Liver (tissue), 9 donors: Measurements from ENCODE around the gene ZNF687. TPM values are rescaled to one million over a fixed set of nuclear protein-coding genes. Genes with fewer than 3 reads are reported as not detected.

Source experiments
- DNase-seq: peaks from one replicate; pipeline ENCODE4 v3.0.0-alpha.2; 2017; ENCODE audit warnings: low spot score
- H3K27ac ChIP-seq, 2 donors: one replicate each; pipeline ENCODE4 v1.7.0; 2013; ENCODE audit warnings: inconsistent platforms in 2 of 2, low read length in 2 of 2, control low read depth in 1 of 2, low read depth in 1 of 2, mild to moderate bottlenecking in 1 of 2
- H3K27me3 ChIP-seq, 4 donors: one replicate each; pipeline versions ENCODE4 v1.6.1 to v1.7.0; 2013; ENCODE audit warnings: low read length in 3 of 4, inconsistent platforms in 1 of 4, mild to moderate bottlenecking in 1 of 4, moderate library complexity in 1 of 4; ENCODE audit not compliant: control insufficient read depth in 4 of 4, insufficient read depth in 4 of 4
- H3K36me3 ChIP-seq, 4 donors: one replicate each; pipeline versions ENCODE4 v1.6.1 to v1.7.0; 2013; ENCODE audit warnings: low read length in 3 of 4, mild to moderate bottlenecking in 3 of 4, low read depth in 1 of 4, moderate library complexity in 1 of 4; ENCODE audit not compliant: control insufficient read depth in 4 of 4, insufficient read depth in 3 of 4
- H3K4me1 ChIP-seq, 4 donors: one replicate each; pipeline versions ENCODE4 v1.6.1 to v1.7.0; 2013; ENCODE audit warnings: low read length in 3 of 4, mild to moderate bottlenecking in 3 of 4, moderate library complexity in 1 of 4; ENCODE audit not compliant: control insufficient read depth in 4 of 4, insufficient read depth in 4 of 4
- H3K4me3 ChIP-seq, 3 donors: one replicate each; pipeline versions ENCODE4 v1.6.1 to v1.7.0; 2013; ENCODE audit warnings: low read length in 3 of 3, control low read depth in 1 of 3, low read depth in 1 of 3, mild to moderate bottlenecking in 1 of 3
- H3K9ac ChIP-seq, 2 donors: one replicate each; pipeline ENCODE4 v1.7.0; 2013; ENCODE audit warnings: low read length in 2 of 2, mild to moderate bottlenecking in 2 of 2, moderate library complexity in 2 of 2, control low read depth in 1 of 2, low read depth in 1 of 2
- H3K9me3 ChIP-seq, 4 donors: one replicate each; pipeline versions ENCODE4 v1.6.1 to v1.7.0; 2013; ENCODE audit warnings: low read length in 3 of 4; ENCODE audit not compliant: control insufficient read depth in 4 of 4
- EGR1 ChIP-seq, 2 donors: IDR thresholded peaks; 2 replicates each; pipeline ENCODE4 v1.6.1; 2016 to 2018; ENCODE audit warnings: antibody characterized with exemption in 2 of 2, low read depth in 2 of 2
- FOXA1 ChIP-seq: IDR thresholded peaks from 2 replicates; pipeline ENCODE4 v1.6.1; 2016; ENCODE audit warnings: antibody characterized with exemption
- FOXA2 ChIP-seq: IDR thresholded peaks from 2 replicates; pipeline ENCODE4 v1.6.1; 2016; ENCODE audit warnings: antibody characterized with exemption
- GABPA ChIP-seq, 2 donors: IDR thresholded peaks in 1 of 2; conservative IDR thresholded peaks in 1 of 2; 2 replicates each; pipeline ENCODE4 v1.6.1; 2016; ENCODE audit warnings: antibody characterized with exemption in 2 of 2, mild to moderate bottlenecking in 1 of 2, moderate library complexity in 1 of 2
- HNF4A ChIP-seq, 2 donors: conservative IDR thresholded peaks; 2 replicates each; pipeline ENCODE4 v1.6.1; 2016; ENCODE audit warnings: antibody characterized with exemption in 2 of 2, mild to moderate bottlenecking in 2 of 2
- HNF4G ChIP-seq: IDR thresholded peaks from 2 replicates; pipeline ENCODE4 v1.6.1; 2016; ENCODE audit warnings: antibody characterized with exemption
- JUND ChIP-seq, 2 donors: IDR thresholded peaks; 2 replicates each; pipeline ENCODE4 v1.6.1; 2016; ENCODE audit warnings: antibody characterized with exemption in 2 of 2
- NR2F2 ChIP-seq: IDR thresholded peaks from 2 replicates; pipeline ENCODE4 v1.6.1; 2016; ENCODE audit warnings: antibody characterized with exemption
- RAD21 ChIP-seq, 2 donors: IDR thresholded peaks; 2 replicates each; pipeline ENCODE4 v1.6.1; 2016; ENCODE audit warnings: antibody characterized with exemption in 2 of 2, mild to moderate bottlenecking in 2 of 2
- RXRA ChIP-seq, 2 donors: IDR thresholded peaks; 2 replicates each; pipeline ENCODE4 v1.6.1; 2017 to 2018; ENCODE audit warnings: antibody characterized with exemption in 2 of 2, mild to moderate bottlenecking in 1 of 2
- SP1 ChIP-seq: IDR thresholded peaks from 2 replicates; pipeline ENCODE4 v1.6.1; 2018; ENCODE audit warnings: antibody characterized with exemption, mild to moderate bottlenecking
- TAF1 ChIP-seq: conservative IDR thresholded peaks from 2 replicates; pipeline ENCODE4 v1.6.1; 2016; ENCODE audit warnings: antibody characterized with exemption, mild to moderate bottlenecking
- YY1 ChIP-seq: IDR thresholded peaks from 2 replicates; pipeline ENCODE4 v1.6.1; 2016; ENCODE audit warnings: antibody characterized with exemption, mild to moderate bottlenecking
- WGBS: extraction: QIAGEN DNeasy Blood & Tissue Kit; methylation state at CpG from one replicate; pipeline ENCODE4 v1.1.7; 2013; 5-methylcytosine and 5-hydroxymethylcytosine counted together
- polyA plus RNA-seq, 2 donors: library from polyadenylated mRNA; stranded (reverse) in 1 of 2; unstranded in 1 of 2; fragments of 200-250 nt in 1 of 2; fragments of >200 nt in 1 of 2; fragmentation: Nextera tagmentation in 1 of 2; extraction: Ambion mirVana in 1 of 2; gene quantifications; one replicate each; pipeline versions ENCODE4 v1.2.1 to v1.2.3, GENCODE V29; 2013 to 2015
- total RNA-seq, 2 donors: library from RNA; depleted of rRNA; stranded (reverse); fragments of >200 nt; gene quantifications; one replicate each; pipeline ENCODE4 v1.2.3, GENCODE V29; 2014
- TF ChIP-seq, protein P1 (sequence below): IDR thresholded peaks from 2 replicates; pipeline ENCODE4 v1.6.1; 2016; ENCODE audit warnings: antibody characterized with exemption, mild to moderate bottlenecking
- TF ChIP-seq, protein P2 (sequence below): fragments of 150-350 bp; IDR thresholded peaks from 2 replicates; pipeline ENCODE4 v1.5.1; 2017; ENCODE audit warnings: improper control_type of control experiment, low read depth, low read length; ENCODE audit not compliant: missing input control
- TF ChIP-seq, protein P3 (sequence below): IDR thresholded peaks from 2 replicates; pipeline ENCODE4 v1.6.1; 2016; ENCODE audit warnings: antibody characterized with exemption
- TF ChIP-seq, protein P4 (sequence below): IDR thresholded peaks from 2 replicates; pipeline ENCODE4 v1.6.1; 2016; ENCODE audit warnings: antibody characterized with exemption
- TF ChIP-seq, protein P5 (sequence below): IDR thresholded peaks from 2 replicates; pipeline ENCODE4 v1.6.1; 2016; ENCODE audit warnings: antibody characterized with exemption
- donor health status: healthy.
- donor health status: healthy.
- donor health status: healthy.
- donor health status: healthy.
- donor health status: healthy.

Gene ZNF687
- total and polyA plus RNA-seq, 4 donors, result 2.7 to 9.7 (median 7.9) TPM

DNA sequence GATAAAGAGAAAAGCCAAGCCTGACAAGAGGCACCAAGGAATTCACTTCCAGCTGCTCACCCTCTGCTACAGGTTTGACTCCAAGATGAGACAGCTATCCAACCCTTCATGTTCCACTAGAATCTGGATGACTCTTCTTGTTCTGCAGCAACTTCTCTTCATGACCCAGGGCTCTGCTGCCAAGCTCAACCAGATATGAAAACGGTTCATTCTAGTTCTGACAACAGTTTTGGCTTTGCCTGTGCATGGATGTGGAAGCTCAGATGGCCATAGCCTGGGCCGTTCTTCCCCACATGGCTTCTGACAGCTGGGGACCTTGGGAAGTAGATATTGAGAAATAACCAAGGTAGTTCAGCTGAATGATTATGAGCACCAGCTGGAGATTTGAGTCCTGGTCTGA lies 31.4 kb downstream of the ZNF687 start:
- Histone ChIP-seq H3K4me1 (peaks cover 32 to 52% (median 46%) of the 10 kb centered on the region in 4 donors), H3K9ac (no peak overlapping the region), H3K27ac (peak overlapping the region; percentile 53 to 57), H3K9me3 (no peaks in the 10 kb centered on the region), H3K4me3 (no peak overlapping the region), H3K27me3 (no peaks in the 10 kb centered on the region), H3K36me3 (peaks cover 0 to 16% (median 12%) of the 10 kb centered on the region in 4 donors)
- TF ChIP-seq, protein P1, sequence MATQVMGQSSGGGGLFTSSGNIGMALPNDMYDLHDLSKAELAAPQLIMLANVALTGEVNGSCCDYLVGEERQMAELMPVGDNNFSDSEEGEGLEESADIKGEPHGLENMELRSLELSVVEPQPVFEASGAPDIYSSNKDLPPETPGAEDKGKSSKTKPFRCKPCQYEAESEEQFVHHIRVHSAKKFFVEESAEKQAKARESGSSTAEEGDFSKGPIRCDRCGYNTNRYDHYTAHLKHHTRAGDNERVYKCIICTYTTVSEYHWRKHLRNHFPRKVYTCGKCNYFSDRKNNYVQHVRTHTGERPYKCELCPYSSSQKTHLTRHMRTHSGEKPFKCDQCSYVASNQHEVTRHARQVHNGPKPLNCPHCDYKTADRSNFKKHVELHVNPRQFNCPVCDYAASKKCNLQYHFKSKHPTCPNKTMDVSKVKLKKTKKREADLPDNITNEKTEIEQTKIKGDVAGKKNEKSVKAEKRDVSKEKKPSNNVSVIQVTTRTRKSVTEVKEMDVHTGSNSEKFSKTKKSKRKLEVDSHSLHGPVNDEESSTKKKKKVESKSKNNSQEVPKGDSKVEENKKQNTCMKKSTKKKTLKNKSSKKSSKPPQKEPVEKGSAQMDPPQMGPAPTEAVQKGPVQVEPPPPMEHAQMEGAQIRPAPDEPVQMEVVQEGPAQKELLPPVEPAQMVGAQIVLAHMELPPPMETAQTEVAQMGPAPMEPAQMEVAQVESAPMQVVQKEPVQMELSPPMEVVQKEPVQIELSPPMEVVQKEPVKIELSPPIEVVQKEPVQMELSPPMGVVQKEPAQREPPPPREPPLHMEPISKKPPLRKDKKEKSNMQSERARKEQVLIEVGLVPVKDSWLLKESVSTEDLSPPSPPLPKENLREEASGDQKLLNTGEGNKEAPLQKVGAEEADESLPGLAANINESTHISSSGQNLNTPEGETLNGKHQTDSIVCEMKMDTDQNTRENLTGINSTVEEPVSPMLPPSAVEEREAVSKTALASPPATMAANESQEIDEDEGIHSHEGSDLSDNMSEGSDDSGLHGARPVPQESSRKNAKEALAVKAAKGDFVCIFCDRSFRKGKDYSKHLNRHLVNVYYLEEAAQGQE, result no peak
- TF ChIP-seq FOXA2 (no peak), GABPA (IDR thresholded peaks at IDR 0.05 in 1 of 2, conservative IDR thresholded peaks at IDR 0.05 in 1 of 2) (no peak), NR2F2 (no peak), YY1 (no peak), FOXA1 (no peak), HNF4G (no peak), HNF4A (conservative IDR thresholded peaks at IDR 0.05) (no peak), JUND (IDR thresholded peaks at IDR 0.05) (no peak)
- 61% methylated on average over 2 of the region's 2 CpGs for WGBS
- no peak for DNase-seq

DNA sequence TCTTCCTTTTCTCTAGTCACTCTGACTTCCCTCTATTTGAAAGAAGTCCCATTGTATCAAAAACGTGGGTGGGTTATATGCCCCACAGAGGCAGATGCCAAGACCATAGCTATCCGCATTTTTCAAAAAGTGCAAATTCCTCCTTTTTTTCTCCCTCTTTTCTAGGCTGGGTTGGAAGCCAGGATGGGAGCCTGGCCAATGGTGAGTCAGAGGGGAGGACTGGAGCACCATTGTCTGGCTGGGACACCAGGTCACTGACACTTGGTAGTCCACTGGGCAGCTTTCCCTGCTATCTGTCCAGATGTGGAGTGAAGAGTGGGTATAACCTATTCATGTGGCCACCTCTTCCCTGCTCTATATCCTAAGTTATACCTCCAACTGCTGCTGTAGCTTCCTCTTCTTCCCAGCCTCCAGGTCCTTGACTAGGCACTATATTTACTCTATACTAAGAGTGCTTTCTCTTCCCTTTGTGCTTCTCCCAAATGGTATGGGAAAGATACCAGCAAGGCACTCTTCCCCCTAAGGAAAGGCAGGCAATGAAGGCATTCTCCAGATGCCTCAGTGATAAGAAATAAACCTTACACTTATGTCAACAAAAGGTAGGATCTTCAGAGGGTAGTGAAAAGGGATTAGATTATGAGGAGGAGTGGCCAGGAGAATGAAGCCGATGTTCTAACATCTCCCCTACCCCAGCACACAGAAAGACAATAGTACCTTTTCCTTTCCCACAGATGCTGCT lies 32.2 kb downstream of the ZNF687 start:
- TF ChIP-seq SP1 (peak; percentile 67), FOXA2 (peak; percentile 35), RAD21 (IDR thresholded peaks at IDR 0.05) (peak; percentile 21 to 42), EGR1 (IDR thresholded peaks at IDR 0.05; ENCODE audit: low read depth in 2 of 2) (no peak), FOXA1 (peak; percentile 56), NR2F2 (peak; percentile 83), TAF1 (no peak), HNF4A (conservative IDR thresholded peaks at IDR 0.05) (peak; percentile 70 to 74), HNF4G (peak; percentile 29), JUND (IDR thresholded peaks at IDR 0.05) (peak; percentile 98 to 99), RXRA (IDR thresholded peaks at IDR 0.05) (peak; percentile 92 to 93), GABPA (IDR thresholded peaks at IDR 0.05 in 1 of 2, conservative IDR thresholded peaks at IDR 0.05 in 1 of 2) (no peak), YY1 (peak; percentile 58)
- TF ChIP-seq, protein P2, sequence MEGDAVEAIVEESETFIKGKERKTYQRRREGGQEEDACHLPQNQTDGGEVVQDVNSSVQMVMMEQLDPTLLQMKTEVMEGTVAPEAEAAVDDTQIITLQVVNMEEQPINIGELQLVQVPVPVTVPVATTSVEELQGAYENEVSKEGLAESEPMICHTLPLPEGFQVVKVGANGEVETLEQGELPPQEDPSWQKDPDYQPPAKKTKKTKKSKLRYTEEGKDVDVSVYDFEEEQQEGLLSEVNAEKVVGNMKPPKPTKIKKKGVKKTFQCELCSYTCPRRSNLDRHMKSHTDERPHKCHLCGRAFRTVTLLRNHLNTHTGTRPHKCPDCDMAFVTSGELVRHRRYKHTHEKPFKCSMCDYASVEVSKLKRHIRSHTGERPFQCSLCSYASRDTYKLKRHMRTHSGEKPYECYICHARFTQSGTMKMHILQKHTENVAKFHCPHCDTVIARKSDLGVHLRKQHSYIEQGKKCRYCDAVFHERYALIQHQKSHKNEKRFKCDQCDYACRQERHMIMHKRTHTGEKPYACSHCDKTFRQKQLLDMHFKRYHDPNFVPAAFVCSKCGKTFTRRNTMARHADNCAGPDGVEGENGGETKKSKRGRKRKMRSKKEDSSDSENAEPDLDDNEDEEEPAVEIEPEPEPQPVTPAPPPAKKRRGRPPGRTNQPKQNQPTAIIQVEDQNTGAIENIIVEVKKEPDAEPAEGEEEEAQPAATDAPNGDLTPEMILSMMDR, result no peak
- TF ChIP-seq, protein P3, sequence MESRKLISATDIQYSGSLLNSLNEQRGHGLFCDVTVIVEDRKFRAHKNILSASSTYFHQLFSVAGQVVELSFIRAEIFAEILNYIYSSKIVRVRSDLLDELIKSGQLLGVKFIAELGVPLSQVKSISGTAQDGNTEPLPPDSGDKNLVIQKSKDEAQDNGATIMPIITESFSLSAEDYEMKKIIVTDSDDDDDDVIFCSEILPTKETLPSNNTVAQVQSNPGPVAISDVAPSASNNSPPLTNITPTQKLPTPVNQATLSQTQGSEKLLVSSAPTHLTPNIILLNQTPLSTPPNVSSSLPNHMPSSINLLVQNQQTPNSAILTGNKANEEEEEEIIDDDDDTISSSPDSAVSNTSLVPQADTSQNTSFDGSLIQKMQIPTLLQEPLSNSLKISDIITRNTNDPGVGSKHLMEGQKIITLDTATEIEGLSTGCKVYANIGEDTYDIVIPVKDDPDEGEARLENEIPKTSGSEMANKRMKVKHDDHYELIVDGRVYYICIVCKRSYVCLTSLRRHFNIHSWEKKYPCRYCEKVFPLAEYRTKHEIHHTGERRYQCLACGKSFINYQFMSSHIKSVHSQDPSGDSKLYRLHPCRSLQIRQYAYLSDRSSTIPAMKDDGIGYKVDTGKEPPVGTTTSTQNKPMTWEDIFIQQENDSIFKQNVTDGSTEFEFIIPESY, result no peak
- TF ChIP-seq, protein P4, sequence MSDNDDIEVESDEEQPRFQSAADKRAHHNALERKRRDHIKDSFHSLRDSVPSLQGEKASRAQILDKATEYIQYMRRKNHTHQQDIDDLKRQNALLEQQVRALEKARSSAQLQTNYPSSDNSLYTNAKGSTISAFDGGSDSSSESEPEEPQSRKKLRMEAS, result no peak
- TF ChIP-seq, protein P1, result peak; percentile 48
- TF ChIP-seq, protein P5, sequence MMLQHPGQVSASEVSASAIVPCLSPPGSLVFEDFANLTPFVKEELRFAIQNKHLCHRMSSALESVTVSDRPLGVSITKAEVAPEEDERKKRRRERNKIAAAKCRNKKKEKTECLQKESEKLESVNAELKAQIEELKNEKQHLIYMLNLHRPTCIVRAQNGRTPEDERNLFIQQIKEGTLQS, result peak; percentile 95
- WGBS, result 43% methylated on average over 3 of the region's 3 CpGs
- no peak for DNase-seq
- Histone ChIP-seq H3K9me3 (no peaks in the 10 kb centered on the region), H3K27me3 (no peaks in the 10 kb centered on the region), H3K27ac (peak overlapping the region; percentile 53 to 57), H3K9ac (no peak overlapping the region), H3K4me3 (no peak overlapping the region), H3K4me1 (peaks cover 32 to 52% (median 45%) of the 10 kb centered on the region in 4 donors), H3K36me3 (peaks cover 0 to 23% (median 12%) of the 10 kb centered on the region in 4 donors)
